ENCODE data around the gene DBNDD1. TPM values are rescaled to one million over a fixed set of nuclear protein-coding genes. Genes with fewer than 3 reads are reported as not detected.
"Not testable (repeated sequence)": the region's sequence is repeated elsewhere in the genome, so short reads cannot be mapped to it uniquely, and the experiment has no call there.

The DBNDD1 gene
- polyA plus RNA-seq, 4 donors, result 8.9 to 15.6 (median 14.7) TPM

DNA sequence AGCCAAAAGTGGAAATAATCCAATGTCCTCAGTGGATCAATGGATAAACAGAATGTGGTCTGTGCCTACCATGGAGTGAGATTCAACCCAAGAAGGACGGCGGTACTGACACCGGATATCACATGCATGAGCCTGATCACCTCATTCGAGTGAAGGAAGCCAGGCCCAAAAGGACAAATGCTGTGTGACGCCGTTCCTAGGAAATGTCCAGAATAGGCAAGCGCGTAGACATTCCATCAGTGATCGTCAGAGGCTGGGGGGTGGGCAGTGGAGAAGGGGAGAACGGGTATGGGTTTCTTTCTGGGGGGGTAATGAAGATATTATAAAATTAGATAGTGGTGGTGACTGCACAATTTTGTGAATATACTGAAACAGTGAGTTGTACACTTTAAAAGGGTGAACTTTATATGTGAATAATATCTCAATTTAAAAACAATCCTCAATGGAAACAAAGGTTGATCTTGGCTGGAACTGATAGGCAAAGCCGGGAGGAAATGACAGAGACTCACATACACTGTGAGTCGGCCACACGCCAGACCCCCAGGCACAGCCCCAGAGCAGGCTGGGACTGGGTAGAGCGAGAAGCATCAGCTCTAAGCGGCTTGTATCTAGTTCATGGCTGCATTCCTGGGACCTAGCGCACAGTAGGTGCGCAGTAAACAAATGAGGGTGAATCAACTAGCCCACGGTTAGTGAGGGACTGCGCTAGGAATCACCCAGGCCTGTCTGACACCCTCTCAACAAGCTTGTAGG, 3.5 kb downstream of the DBNDD1 start:
- DNase-seq (ENCODE audit: low read depth in 4 of 4, low spot score in 2 of 4), result no peak

DNA sequence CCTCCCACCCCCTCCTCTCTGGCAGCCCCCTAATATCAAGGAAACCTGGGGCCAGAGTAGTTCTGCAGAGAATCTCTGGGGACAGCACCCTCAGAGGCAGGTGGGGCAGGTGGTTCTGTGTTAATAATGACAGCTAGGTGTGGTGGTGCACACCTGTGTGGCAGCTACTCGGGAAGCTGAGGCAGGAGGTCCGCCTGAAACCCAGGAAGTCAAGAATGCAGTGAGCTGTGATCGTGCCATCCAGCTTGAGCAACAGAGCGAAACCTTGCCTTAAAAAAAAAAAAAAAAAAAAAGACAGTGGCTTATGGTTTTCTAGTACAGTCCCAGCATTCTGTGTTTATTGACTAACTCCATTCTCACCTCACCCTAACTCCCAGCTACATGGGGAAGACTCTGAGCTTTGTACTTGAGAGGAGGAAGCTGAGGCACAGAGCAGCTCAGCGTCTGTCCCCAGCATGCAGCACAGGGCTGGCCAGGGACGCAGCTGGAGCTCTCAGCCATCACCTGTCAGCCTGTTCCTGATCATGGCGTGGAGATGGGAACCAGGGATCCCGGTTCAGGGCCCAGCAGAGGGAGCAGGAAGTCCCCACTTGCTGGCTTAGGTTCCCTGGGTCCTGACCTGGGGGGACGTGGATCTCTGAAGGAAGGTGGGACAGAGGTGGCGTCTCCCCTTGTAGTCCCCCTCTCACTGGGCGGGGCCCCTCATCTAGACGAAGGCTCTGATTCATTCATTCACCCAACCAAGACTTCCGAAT, 6.1 kb downstream of the DBNDD1 start:
- no peak for DNase-seq (ENCODE audit: low read depth in 4 of 4, low spot score in 2 of 4)

- no peak for DNase-seq (ENCODE audit: low read depth in 4 of 4, low spot score in 2 of 4)
Measured at GRCh38 chr16:90011908-90012501, 7.3 kb downstream of the DBNDD1 start.

- DNase-seq (ENCODE audit: low read depth in 4 of 4, low spot score in 2 of 4), result no peak
Measured at GRCh38 chr16:90011508-90011819, 7.8 kb downstream of the DBNDD1 start.

- no peak for DNase-seq (ENCODE audit: low read depth in 4 of 4, low spot score in 2 of 4)
Measured at GRCh38 chr16:90010676-90011507, 8.4 kb downstream of the DBNDD1 start.

GRCh38 chr16:90009172-90009899, 9.9 kb downstream of the DBNDD1 start:
- no peak for DNase-seq (ENCODE audit: low read depth in 4 of 4, low spot score in 2 of 4)

DNA sequence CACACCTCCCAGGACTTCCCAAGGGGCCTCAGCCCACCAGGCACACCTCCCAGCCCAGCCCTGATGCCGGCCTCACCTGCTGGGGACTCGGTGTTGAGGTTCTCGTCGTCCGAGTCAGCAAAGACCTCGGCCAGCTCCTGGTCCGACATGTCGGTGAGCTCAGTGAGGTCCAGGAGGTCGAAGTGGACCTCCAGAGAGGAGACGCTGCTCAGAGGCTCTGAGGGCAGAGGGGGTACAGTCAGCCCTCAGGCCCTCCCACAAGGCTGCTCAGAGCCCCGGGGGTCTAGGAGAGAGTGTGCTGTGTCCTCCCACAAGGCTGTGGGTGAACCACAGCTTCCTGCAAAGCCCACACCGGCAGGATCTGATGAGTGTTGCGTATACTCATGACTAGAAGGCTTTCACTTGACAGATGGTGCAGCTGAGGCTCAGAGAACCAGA, 10.5 kb downstream of the DBNDD1 start:
- DNase-seq (ENCODE audit: low read depth in 4 of 4, low spot score in 2 of 4), result no peak

DNA sequence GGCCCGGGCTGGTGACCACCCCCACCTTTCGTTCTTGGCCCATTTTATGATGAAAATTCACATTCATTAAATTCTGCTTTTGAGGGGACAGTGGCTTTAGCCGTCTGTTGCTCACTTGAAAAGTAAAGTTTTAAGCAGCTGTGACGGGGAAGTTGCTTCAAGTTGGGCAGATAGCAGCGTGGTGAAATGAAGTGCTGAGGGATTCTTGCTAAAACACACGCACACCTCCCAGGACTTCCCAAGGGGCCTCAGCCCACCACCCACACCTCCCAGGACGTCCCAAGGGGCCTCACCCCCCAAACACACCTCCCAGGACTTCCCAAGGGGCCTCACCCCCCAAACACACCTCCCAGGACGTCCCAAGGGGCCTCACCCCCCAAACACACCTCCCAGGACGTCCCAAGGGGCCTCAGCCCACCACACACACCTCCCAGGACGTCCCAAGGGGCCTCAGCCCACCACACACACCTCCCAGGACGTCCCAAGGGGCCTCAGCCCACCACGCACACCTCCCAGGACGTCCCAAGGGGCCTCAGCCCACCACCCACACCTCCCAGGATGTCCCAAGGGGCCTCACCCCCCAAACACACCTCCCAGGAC, 11.5 kb downstream of the DBNDD1 start:
- not testable (repeated sequence) for DNase-seq (ENCODE audit: low read depth in 4 of 4, low spot score in 2 of 4)

DNA sequence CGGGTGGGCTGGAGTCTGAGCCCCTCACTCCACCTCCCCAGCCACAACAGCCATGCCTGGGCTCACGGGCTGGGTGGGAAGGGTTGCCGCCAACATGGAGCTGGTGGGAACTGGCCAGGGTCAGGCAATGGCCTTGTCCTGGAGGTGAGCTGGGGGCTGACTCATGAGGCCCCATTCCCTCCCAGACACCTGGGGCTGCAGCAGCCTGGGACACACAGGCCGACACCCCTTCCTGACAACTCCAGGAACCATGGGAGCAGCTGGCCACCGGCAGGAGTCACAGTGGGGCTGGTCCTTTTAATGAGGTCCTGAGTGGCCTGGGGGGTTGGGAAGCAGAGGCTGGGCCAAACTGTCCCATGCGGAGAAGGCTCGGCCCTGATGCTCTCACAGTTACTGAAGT, 12.2 kb downstream of the DBNDD1 start:
- no peak for DNase-seq (ENCODE audit: low read depth in 4 of 4, low spot score in 2 of 4)

GRCh38 chr16:90005956-90006663, 13.1 kb downstream of the DBNDD1 start:
- DNase-seq (ENCODE audit: low read depth in 4 of 4, low spot score in 2 of 4), result no peak

GRCh38 chr16:90004577-90004976, 14.7 kb downstream of the DBNDD1 start:
- DNase-seq (ENCODE audit: low read depth in 4 of 4, low spot score in 2 of 4), result no peak

DNA sequence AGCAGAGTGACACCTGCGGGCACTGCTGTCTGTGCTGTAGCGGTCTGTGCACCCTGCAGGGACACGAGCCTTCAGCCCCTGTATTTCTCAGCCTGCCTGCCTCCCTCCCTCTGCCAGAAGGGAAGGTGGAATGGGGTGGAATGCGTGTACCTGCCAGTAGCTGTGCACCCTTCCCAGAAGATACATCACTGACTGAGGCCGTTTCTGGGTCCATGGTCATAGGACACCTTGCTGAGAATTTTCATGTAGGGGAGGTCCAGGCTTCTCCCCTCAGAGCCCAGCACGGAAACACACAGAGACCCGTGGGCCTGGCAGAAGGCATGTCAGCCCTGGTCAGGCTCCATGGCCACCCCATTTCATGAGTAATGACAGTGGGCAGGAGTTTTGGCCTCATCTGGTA, 16.5 kb downstream of the DBNDD1 start:
- no peak for DNase-seq (ENCODE audit: low read depth in 4 of 4, low spot score in 2 of 4)

DNA sequence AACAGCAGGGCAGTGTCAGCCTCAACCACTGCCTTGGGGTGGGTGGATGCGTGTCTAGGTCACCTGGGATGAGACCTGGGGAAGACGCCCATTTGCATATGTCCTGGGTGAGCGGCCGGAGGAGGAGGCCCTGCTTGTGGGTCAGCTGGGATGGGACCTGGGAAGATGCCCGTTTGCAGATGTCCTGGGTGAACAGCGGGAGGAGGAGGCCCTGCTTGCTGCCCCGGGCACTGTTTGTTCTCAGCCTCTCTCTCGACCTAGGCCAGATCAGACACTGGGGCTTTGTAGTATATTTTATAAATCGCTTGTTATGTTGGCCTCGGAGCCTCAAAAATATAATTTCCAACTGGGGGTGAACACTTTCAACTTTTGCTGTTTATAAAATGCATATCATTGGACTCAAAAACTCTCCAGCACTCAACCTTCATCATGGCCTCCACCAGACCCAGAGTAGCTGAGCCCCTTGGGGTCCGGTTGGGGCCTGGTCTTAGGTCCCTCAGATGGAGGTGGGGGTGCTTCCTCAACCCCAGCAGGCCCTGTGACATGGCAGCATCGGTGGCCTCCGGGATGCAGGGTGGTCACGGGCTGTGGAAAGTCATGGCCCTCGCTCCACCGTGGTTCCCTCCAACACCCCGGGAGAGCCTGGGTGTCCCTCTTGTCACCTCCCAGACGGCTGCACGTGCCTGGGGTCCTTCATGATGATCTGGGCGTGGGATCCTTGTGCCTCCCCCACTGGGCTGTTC, 17.3 kb downstream of the DBNDD1 start:
- no peak for DNase-seq (ENCODE audit: low read depth in 4 of 4, low spot score in 2 of 4)

- no peak for DNase-seq (ENCODE audit: low read depth in 4 of 4, low spot score in 2 of 4)
Measured at GRCh38 chr16:90000733-90001427, 18.4 kb downstream of the DBNDD1 start.

- DNase-seq (ENCODE audit: low read depth in 4 of 4, low spot score in 2 of 4), result no peak
Measured at GRCh38 chr16:89999831-90000574, 19.3 kb downstream of the DBNDD1 start.

DNA sequence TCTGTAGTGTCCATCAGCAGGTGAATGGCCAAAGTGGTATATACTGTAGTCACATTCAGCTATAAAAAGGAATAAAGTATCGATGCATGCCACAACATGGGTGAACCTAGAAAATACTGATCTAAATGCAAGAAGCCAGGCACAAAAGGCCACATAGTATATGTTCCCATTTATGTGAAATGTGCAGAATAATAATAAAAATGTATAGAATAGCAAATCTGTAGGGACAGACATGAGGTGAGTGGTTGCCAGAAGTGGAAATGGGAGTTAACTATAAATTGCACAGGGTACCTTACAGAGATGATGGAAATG, 23.1 kb downstream of the DBNDD1 start:
- DNase-seq (ENCODE audit: low read depth in 4 of 4, low spot score in 2 of 4), result no peak

DNA sequence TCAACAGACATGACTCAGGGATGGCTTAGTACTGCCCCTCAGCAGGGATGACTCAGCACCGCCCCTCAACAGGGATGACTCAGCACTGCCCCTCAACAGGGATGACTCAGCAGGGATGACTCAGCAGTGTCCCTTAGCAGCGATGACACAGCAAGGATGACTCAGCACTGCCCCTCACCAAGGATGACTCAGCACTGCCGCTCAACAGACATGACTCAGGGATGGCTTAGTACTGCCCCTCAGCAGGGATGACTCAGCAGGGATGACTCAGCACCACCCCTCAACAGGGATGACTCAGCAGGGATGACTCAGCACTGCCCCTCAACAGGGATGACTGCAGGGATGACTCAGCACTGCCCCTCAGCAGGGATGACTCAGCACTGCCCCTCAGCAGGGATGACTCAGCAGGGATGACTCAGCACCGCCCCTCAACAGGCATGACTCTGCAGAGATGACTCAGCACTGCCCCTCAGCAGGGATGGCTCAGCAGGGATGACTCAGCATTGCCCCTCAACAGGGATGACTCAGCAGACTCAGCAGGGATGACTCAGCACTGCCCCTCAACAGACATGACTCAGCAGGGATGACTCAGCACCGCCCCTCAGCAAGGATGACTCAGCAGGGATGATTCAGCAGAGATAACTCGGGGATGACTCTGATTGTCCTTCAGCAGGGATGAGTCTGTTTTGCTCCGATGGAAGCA, 23.6 kb downstream of the DBNDD1 start:
- DNase-seq (ENCODE audit: low read depth in 4 of 4, low spot score in 2 of 4), result not testable (repeated sequence)

All from left renal cortex interstitium (tissue), 4 donors.